SK-N-SH (cell line): ENCODE results near the gene ARHGEF25.

Source experiments
- CHD2 ChIP-seq: fragments of 150-350 bp; IDR thresholded peaks from 2 replicates; pipeline ENCODE4 v1.6.1; 2018; ENCODE audit warnings: low read length; ENCODE audit not compliant: partially characterized antibody
- CTCF ChIP-seq: fragments of 200-600 bp; sonication (generic); IDR thresholded peaks from 2 replicates; pipeline ENCODE4 v1.6.1; 2017; ENCODE audit warnings: antibody characterized with exemption, mild to moderate bottlenecking, moderate library complexity
- EP300 ChIP-seq, 2 experiments: IDR thresholded peaks; 2 replicates each; pipeline versions ENCODE4 v1.4.0 to v1.6.1; 2012; ENCODE audit warnings: borderline replicate concordance in 1 of 2, low read depth in 1 of 2, low read length in 1 of 2
- FOXJ3 ChIP-seq: sonication (generic); formaldehyde crosslinking; IDR thresholded peaks from 2 replicates; pipeline ENCODE4 v1.5.1; 2020; ENCODE audit warnings: mild to moderate bottlenecking, missing genetic modification reagents
- GABPA ChIP-seq: IDR thresholded peaks from 2 replicates; pipeline ENCODE4 v1.4.0; 2012; ENCODE audit warnings: low read depth, mild to moderate bottlenecking
- IRF3 ChIP-seq: fragments of 150-350 bp; IDR thresholded peaks from 2 replicates; pipeline ENCODE4 v1.6.1; 2016; ENCODE audit warnings: mild to moderate bottlenecking, low read depth, low read length
- MAX ChIP-seq: IDR thresholded peaks from 2 replicates; pipeline ENCODE4 v1.4.0; 2012; ENCODE audit warnings: low read depth
- PBX3 ChIP-seq: IDR thresholded peaks from 2 replicates; pipeline ENCODE4; 2012
- RCOR1 ChIP-seq: fragments of 150-350 bp; IDR thresholded peaks from 2 replicates; pipeline ENCODE4 v1.6.1; 2017; ENCODE audit warnings: antibody characterized with exemption, low read length
- REST ChIP-seq: IDR thresholded peaks from 2 replicates; pipeline ENCODE4 v1.6.1; 2012; ENCODE audit warnings: mild to moderate bottlenecking, low read depth, low read length, moderate library complexity
- SIN3A ChIP-seq: IDR thresholded peaks from 2 replicates; pipeline ENCODE4 v1.6.1; 2012; ENCODE audit warnings: low read depth, mild to moderate bottlenecking, low read length, moderate library complexity, borderline replicate concordance
- YY1 ChIP-seq: IDR thresholded peaks from 2 replicates; pipeline ENCODE4 v1.4.0; 2012; ENCODE audit warnings: low read depth, mild to moderate bottlenecking
- ZBTB33 ChIP-seq: IDR thresholded peaks from 2 replicates; pipeline ENCODE4 v1.4.0; 2012; ENCODE audit warnings: low read depth, borderline replicate concordance

- TF ChIP-seq GABPA (no peak), PBX3 (no peak), YY1 (no peak), RCOR1 (no peak), MAX (no peak), CTCF (no peak), IRF3 (no peak), FOXJ3 (no peak), EP300 (IDR thresholded peaks at IDR 0.05; ENCODE audit: borderline replicate concordance in 1 of 2, low read depth in 1 of 2, low read length in 1 of 2) (no peak), CHD2 (no peak), REST (no peak), ZBTB33 (no peak), SIN3A (no peak)
Observed at GRCh38 chr12:57631566-57632072, 20.4 kb downstream of the ARHGEF25 start.
